Measurements from ENCODE around the gene SORCS1.

Gene SORCS1

GRCh38 chr10:106982268-106982667 is 182.2 kb downstream of the SORCS1 start:
- DNase-seq, result no peak

GRCh38 chr10:106981452-106982075 is 182.9 kb downstream of the SORCS1 start:
- DNase-seq, result no peak

- DNase-seq, result no peak
Observed at GRCh38 chr10:106980495-106981451, 183.7 kb downstream of the SORCS1 start.

DNA sequence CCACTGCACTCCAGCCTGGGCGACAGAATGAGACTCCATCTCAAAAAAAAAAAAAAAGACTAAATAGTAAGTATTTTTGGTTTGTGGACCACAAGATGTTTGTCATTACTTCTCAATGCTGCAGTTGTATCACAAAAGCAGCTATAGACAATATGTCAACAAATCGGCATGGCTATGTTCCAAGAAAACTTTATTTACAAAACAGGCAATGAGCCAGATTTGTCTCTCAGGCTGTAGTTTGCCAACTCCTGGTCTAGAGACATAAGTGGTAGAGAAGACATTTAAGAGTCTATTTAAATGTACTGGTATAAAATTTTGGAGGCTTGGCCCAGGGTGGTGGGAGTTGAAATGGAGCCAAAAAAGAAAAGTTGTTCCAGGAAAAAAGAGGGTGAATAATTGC is 185.8 kb downstream of the SORCS1 start:
- no peak for DNase-seq

- no peak for DNase-seq
Observed at GRCh38 chr10:106973716-106974115, 190.8 kb downstream of the SORCS1 start.

DNA sequence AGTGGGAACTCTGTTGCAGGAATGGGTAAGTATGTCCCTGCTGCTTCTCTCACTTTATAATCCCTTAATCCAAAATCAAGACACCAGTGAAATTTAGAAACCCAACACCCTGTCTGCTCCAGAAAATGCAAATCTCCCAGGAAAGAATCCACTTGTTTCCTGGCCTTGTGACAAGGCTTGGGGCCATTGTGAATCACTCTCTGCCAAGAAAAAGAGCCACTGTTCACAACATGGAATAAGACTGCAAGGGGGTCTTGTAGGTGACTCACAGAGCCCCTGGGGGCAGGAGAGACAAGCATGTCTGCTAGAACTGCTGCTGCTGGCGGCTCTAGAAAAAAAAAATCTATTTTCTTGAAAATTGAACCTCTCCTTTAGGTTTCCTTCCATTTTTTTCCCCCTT is 191.2 kb downstream of the SORCS1 start:
- no peak for DNase-seq

DNA sequence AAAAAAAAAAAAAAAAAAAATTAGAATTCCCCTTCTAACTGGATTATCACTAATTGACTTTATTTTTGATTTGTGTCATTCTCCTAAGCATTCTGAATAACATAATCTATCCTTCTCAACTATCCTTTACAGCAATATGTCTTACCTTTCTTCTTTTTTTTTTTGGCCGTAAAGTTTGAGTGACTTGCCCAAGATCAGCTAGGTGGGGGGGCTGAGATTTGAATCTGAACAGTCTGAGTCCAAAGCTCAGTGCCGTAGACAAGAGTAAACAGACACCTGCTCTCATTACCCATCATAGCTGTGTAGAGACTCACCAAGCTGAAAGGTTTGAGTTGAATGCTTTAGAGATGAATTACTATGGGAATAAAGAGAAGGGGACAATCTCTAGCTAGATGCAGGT is 192.1 kb downstream of the SORCS1 start:
- no peak for DNase-seq

GRCh38 chr10:106971411-106971831 is 193.1 kb downstream of the SORCS1 start:
- no peak for DNase-seq

GRCh38 chr10:106967452-106967851 is 197.1 kb downstream of the SORCS1 start:
- DNase-seq, result no peak

GRCh38 chr10:106960812-106961211 is 203.7 kb downstream of the SORCS1 start:
- no peak for DNase-seq

DNA sequence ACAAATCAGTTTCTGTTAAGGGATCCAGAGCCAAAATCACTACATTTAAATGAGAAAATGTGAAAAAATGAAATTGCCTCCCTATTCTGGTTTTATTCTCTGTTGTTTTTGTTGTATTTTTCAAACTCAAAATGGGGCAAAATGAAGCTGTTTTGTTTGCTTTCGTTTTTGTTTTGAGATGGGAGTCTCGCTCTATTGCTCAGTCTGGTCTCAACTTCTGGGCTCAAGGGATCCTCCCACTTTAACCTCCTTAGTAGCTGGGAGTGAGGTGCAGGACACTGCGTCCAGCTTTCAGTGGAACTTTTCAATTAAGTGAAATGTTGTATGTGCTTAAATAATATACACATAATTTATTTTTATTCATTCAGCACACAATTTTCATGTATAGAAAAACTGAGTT is 205.0 kb downstream of the SORCS1 start:
- no peak for DNase-seq

GRCh38 chr10:106958589-106959361 is 205.7 kb downstream of the SORCS1 start:
- DNase-seq, result no peak

GRCh38 chr10:106957823-106958588 is 206.5 kb downstream of the SORCS1 start:
- no peak for DNase-seq

DNA sequence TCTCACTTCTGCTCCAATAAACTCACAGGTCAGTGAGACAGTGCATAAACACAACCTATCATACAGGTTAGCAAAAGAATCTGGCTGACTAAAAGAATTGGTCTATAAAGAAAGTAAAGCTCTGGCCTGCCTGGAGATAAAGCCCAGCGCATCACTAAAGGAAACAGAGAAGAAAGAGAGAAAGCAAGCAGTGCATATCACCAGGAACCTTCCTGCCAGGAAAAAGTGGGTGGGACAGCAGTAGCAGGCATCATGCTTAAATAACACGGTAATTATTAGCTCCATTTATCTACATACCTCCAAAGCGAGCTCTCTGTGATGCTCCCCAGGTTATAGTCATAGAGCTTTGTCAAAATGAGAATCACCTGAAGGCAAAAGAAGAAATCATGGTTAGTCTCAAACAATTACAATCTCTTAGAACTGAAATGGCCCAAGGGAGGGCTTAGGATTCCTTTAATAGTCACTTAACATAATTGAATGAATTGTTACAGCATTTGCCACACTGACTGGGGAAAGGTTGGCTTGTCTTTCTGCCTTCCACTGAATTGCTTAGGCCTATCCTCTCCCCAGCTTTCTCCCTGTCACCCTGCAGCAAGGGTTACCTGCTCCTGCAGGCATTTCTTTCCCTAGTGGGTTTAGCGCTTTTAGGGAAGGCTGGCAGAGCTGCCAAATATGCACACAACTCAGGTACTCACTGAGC is 208.1 kb downstream of the SORCS1 start:
- DNase-seq, result no peak

DNA sequence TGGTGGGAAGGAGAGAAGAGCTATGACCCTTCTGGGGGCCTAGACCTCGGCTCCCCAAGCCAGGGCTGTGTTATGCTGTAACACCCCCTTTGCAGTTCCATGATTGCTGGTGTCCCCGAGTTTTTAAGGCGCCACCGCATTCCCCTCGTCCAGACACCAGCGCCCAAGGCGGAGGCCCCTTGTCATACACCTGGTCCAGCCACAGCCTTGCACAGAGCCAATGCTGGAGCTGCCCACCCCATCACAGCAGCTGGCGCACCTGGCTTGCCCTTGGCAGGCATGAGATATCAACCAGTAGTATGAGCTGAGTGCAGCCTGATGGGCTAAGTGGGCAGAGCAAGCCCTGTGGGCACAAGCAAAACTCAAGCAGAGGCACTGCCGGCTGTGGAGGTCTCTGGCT is 209.4 kb downstream of the SORCS1 start:
- DNase-seq, result no peak

DNA sequence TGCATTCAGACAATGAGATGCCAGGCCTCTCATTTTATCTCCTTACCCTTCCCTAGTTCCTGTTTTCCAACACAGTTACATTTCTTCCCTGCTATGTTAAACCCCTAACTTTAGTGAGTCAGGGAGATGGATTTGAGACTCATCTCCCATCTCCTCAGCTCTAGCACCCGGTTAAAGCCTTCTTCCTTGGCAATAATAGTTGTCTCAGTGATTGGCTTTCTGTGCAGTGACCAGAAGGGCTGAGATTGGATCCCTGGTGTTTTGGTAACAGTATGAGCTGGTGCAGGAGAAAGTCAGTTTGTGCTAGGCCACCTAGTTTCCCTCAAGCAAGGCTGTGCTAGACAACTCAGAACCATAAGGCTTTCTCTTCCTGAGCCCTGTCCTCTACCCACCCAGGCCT is 212.5 kb downstream of the SORCS1 start:
- no peak for DNase-seq

GRCh38 chr10:106949680-106950478 is 214.6 kb downstream of the SORCS1 start:
- no peak for DNase-seq

DNA sequence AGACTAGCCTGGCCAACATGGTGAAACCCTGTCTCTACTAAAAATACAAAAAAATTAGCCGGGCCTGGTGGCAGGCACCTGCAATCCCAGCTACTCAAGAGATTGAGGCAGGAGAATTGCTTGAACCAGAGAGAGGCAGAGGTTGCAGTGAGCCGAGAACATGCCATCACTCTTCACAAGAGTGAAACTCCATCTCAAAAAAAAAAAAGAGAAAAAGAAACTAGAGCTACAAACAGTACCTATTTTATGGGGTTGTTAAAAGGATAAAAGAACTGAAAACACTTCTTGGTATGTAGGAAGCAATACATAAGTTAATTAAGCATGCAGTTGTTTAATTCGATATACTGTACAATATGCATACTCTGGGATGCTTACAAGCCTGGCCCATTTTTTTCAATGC is 216.9 kb downstream of the SORCS1 start:
- DNase-seq, result no peak

DNA sequence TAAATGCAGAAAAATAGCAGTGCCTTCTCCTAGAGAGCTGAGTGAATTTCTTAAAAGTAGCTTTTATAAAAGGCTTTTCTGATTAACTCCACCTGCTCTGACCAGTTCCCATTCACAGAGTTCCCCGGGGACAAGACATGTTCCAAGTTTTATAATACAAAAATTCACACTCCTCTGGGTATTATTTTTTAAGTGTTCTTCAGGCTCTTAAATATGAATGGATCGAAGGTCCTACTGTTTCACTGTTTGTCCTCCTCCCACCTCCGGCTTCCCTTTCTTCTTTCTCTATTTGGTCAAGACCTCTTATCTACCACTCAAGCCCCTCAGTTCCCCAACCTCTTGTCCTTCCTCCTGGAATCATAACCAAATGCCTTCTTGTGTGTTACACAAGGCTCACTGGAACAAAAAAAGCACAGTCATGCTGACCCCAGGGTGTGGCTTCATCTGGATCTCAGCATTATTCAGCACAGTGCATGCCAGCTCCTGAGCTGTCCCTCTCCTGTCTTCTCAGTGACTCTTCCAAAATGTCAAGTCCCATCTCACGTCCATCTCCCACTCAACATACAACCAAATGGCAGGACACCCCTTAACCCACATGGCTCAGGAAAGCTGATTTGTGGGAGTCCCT is 222.4 kb downstream of the SORCS1 start:
- DNase-seq, result no peak

DNA sequence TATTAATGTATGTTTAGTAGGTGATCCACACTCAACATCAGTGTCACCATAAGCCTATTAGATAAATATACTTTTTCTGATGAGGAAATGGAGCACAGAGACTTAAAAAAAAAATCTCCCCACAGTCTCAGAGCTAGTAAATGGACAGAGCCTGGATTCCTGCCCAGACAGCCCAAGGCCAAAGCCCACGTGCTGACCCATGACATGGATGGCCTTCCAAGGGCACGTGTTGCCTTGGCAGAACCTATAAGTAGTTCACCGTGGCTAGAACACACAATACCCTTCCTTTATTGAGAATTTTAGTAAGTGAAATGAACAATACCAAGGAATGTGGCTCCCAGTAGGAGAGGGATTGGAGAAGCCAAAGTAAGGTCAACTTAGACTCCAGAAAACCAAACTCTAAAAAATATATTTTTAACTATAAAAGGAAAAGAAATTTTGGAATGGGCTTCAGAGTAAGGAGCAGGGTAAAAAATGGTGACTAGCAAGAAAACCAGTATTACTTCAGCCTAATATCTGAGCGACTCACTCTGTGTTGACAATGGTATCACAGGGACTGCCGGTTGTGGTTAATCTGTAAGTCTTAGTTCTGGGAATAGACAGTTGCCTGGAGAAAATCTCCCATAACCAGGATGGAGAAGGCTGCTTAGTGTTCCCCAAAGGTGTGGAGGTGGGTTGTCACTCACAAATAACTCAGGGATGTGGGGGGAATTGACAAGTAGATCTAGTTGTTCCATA is 223.0 kb downstream of the SORCS1 start:
- DNase-seq, result no peak
